Kidney (tissue), 14 donors: ENCODE data around the gene GALNT12. TPM values are rescaled to one million over a fixed set of nuclear protein-coding genes. Genes with fewer than 3 reads are reported as not detected.

Experiments used
- DNase-seq, 5 donors: peaks; one replicate each; pipeline ENCODE4 v3.0.0-alpha.2; 2013 to 2020
- FAIRE-seq: peaks from 2 replicates; lab custom pipeline; 2012; peaks lifted over from hg19 to GRCh38; lab: Jason Lieb, UNC
- H3K27ac ChIP-seq, 2 donors: one replicate each; pipeline ENCODE4 v1.7.0; 2013; ENCODE audit warnings: low read depth in 2 of 2, low read length in 2 of 2, inconsistent platforms in 1 of 2
- H3K27me3 ChIP-seq: one replicate; pipeline ENCODE4 v1.7.1; 2013; ENCODE audit warnings: low read length, inconsistent platforms; ENCODE audit not compliant: control insufficient read depth, insufficient read depth
- H3K36me3 ChIP-seq, 3 donors: one replicate each; pipeline versions ENCODE4 v1.7.0 to v1.7.1; 2013; ENCODE audit warnings: low read length in 3 of 3, control low read depth in 1 of 3, inconsistent platforms in 1 of 3; ENCODE audit not compliant: insufficient read depth in 3 of 3, control insufficient read depth in 2 of 3
- H3K4me1 ChIP-seq, 3 donors: one replicate each; pipeline versions ENCODE4 v1.7.0 to v1.7.1; 2013; ENCODE audit warnings: low read length in 3 of 3, inconsistent platforms in 1 of 3, low read depth in 1 of 3; ENCODE audit not compliant: control insufficient read depth in 2 of 3, insufficient read depth in 2 of 3
- H3K4me3 ChIP-seq, 3 donors: one replicate each; pipeline versions ENCODE4 v1.7.0 to v1.8.1; 2013; ENCODE audit warnings: low read length in 3 of 3, control low read depth in 1 of 3, inconsistent platforms in 1 of 3
- H3K9ac ChIP-seq, 3 donors: one replicate each; pipeline versions ENCODE4 v1.7.0 to v1.7.1; 2013; ENCODE audit warnings: low read length in 3 of 3, control low read depth in 1 of 3, inconsistent platforms in 1 of 3
- H3K9me3 ChIP-seq, 3 donors: one replicate each; pipeline versions ENCODE4 v1.7.0 to v1.7.1; 2013; ENCODE audit warnings: low read length in 3 of 3, control low read depth in 1 of 3, inconsistent platforms in 1 of 3; ENCODE audit not compliant: control insufficient read depth in 2 of 3, insufficient read depth in 1 of 3
- CTCF ChIP-seq: IDR thresholded peaks from 3 replicates; pipeline ENCODE4 v1.5.1; 2012; ENCODE audit warnings: mild to moderate bottlenecking, moderate library complexity, borderline replicate concordance; ENCODE audit not compliant: insufficient read depth; ENCODE audit errors: extremely low read depth
- intact Hi-C: fragments of 100-400 bp; cut with DNase I; formaldehyde crosslinking; loops from one replicate; pipeline ENCODE4 v1.11.1; 2022
- polyA plus RNA-seq: library from polyadenylated mRNA; stranded (reverse); fragments of 350-450 nt; fragmentation: Illumina TruSeq; extraction: RNeasy Lipid Tissue Mini Kit (QIAGEN cat#74804); gene quantifications from one replicate; pipeline ENCODE4 v1.2.3, GENCODE V29; 2014; ENCODE audit warnings: low read depth, low replicate concordance; ENCODE audit not compliant: insufficient read depth
- total RNA-seq: library from RNA; stranded (reverse); fragmentation: NEBNext Ultra II Directional; extraction: Animal tissue kit (Norgen Biotek cat#: 25700); gene quantifications from one replicate; pipeline ENCODE4 v1.2.1, GENCODE V29; 2021
- donor health status: control.
- donor health status: control.
- donor health status: control.
- donor health status: control.
- donor health status: control.
- donor health status: DM: yes; HTN: yes; CAD: no.
- donor health status: Normal renal cell carcinoma (clear cell type).

Gene GALNT12
- total and polyA plus RNA-seq, 2 donors from 2014 or later: 3.6 to 10.8 TPM

GRCh38 chr9:98833090-98833956, 25.9 kb downstream of the GALNT12 start:
- Histone ChIP-seq H3K9ac (no peak overlapping the region), H3K4me3 (no peak overlapping the region), H3K4me1 (no peaks in the 10 kb centered on the region), H3K27me3 (no peaks in the 10 kb centered on the region), H3K27ac (no peak overlapping the region), H3K36me3 (no peaks in the 10 kb centered on the region), H3K9me3 (no peaks in the 10 kb centered on the region)
- no peak for FAIRE-seq
- intact Hi-C loops: no loop called here
- no peak for DNase-seq
- no peak for TF ChIP-seq CTCF

DNA sequence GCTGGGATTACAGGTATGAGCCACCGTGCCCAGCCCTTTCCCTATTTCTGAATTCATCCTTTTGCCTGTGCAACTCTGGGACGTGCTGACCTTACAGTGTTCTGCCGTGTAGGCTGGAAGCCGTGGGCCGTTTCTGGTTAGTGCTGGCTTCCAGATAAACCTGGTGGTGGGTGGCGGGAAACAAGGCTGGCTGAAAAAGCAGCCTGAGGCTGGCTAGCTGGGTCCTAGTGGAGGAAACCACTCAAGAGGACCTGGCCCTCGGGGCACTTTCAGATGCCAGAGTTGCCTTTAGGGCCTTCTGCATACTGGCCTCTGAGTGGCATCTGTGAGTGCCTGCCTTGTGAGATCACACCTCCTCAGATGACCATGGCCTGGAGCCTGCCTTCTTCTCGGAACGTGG, 26.9 kb downstream of the GALNT12 start:
- no peaks in the 10 kb centered on the region for H3K27me3 ChIP-seq
- TF ChIP-seq CTCF: no peak
- H3K36me3 ChIP-seq: no peaks in the 10 kb centered on the region
- DNase-seq: no peak
- H3K9me3 ChIP-seq: no peaks in the 10 kb centered on the region
- intact Hi-C loops: no loop called here
- H3K4me3 ChIP-seq: no peak overlapping the region
- no peak for FAIRE-seq
- H3K9ac ChIP-seq: no peak overlapping the region
- no peak overlapping the region for H3K27ac ChIP-seq
- H3K4me1 ChIP-seq: no peaks in the 10 kb centered on the region

GRCh38 chr9:98836206-98836605, 28.7 kb downstream of the GALNT12 start:
- Histone ChIP-seq H3K4me1 (no peaks in the 10 kb centered on the region), H3K9me3 (no peaks in the 10 kb centered on the region), H3K4me3 (no peak overlapping the region), H3K27me3 (no peaks in the 10 kb centered on the region), H3K9ac (no peak overlapping the region), H3K27ac (no peak overlapping the region), H3K36me3 (no peaks in the 10 kb centered on the region)
- intact Hi-C loops: no loop called here
- TF ChIP-seq CTCF: no peak
- DNase-seq (no peak), FAIRE-seq (no peak)
